IMR-90 (cell line): ENCODE results near the gene SKAP1. TPM values are rescaled to one million over a fixed set of nuclear protein-coding genes. Genes with fewer than 3 reads are reported as not detected.
A peak's percentile ranks its signal among the peaks of the same experiment; 100 is the strongest.
"Not testable (repeated sequence)": the region's sequence is repeated elsewhere in the genome, so short reads cannot be mapped to it uniquely, and the experiment has no call there.

Source experiments
- ATAC-seq: fragments of 200-7000 bp; cut with Tn5 transposase; 2 replicates; pipeline ENCODE4 v1.9.1; 2020; ENCODE audit warnings: low read depth, mild to moderate bottlenecking, moderate library complexity
- BruUV-seq: library from RNA; stranded (reverse); fragments of 400-500 nt; replicated peaks from 2 replicates; lab custom pipeline; 2021; lab: Mats Ljungman, UMichigan
- CTCF ChIA-PET: fragments of 300-600 bp; formaldehyde crosslinking; extraction: SDS; loops from one replicate; lab custom pipeline; 2021; ENCODE audit warnings: antibody characterized with exemption; lab: Yijun Ruan, JAX
- POLR2A ChIA-PET: fragments of 300-600 bp; sonication (Branson Sonifier 250); formaldehyde crosslinking; loops from one replicate; lab custom pipeline; 2022; ENCODE audit warnings: antibody characterized with exemption; ENCODE audit not compliant: unreplicated experiment; lab: Charles Lee
- DNase-seq: peaks from one replicate; pipeline ENCODE4 v3.0.0; 2013
- H2AFZ ChIP-seq: replicated peaks from 2 replicates; pipeline ENCODE3; 2013; ENCODE audit warnings: low read length, mild to moderate bottlenecking; ENCODE audit not compliant: poor library complexity
- H2AK5ac ChIP-seq: 2 replicates; pipeline ENCODE4 v1.6.1; 2013; ENCODE audit warnings: low read depth, low read length, inconsistent platforms
- H2AK9ac ChIP-seq: replicated peaks from 2 replicates; pipeline ENCODE3; 2013; ENCODE audit warnings: mild to moderate bottlenecking, low read depth, low read length, moderate library complexity; ENCODE audit not compliant: poor library complexity
- H2BK120ac ChIP-seq: 2 replicates; pipeline ENCODE4 v1.6.1; 2013; ENCODE audit warnings: low read depth, low read length, inconsistent platforms
- H2BK15ac ChIP-seq: 3 replicates; pipeline ENCODE4 v1.6.1; 2013; ENCODE audit warnings: low read depth, low read length, inconsistent platforms
- H2BK20ac ChIP-seq: 2 replicates; pipeline ENCODE4 v1.6.1; 2013; ENCODE audit warnings: low read depth, mild to moderate bottlenecking, inconsistent platforms, low read length, moderate library complexity
- H2BK5ac ChIP-seq: 2 replicates; pipeline ENCODE4 v1.6.1; 2013; ENCODE audit warnings: mild to moderate bottlenecking, low read depth, low read length, inconsistent platforms; ENCODE audit not compliant: poor library complexity, severe bottlenecking
- H3K14ac ChIP-seq: replicated peaks from 2 replicates; pipeline ENCODE4 v1.6.1; 2013; ENCODE audit warnings: low read depth, low read length, inconsistent platforms
- H3K18ac ChIP-seq: 2 replicates; pipeline ENCODE4 v1.6.1; 2013; ENCODE audit warnings: low read depth, low read length, control low read depth
- H3K23ac ChIP-seq: 2 replicates; pipeline ENCODE4 v1.6.1; 2013; ENCODE audit warnings: low read depth, low read length, inconsistent platforms
- H3K27ac ChIP-seq: 2 replicates; pipeline ENCODE4 v1.5.1; 2013; ENCODE audit warnings: mild to moderate bottlenecking, control low read depth, low read length; ENCODE audit not compliant: insufficient read depth
- H3K27me3 ChIP-seq: 2 replicates; pipeline ENCODE4 v1.6.1; 2013; ENCODE audit warnings: low read length; ENCODE audit not compliant: control insufficient read depth, insufficient read depth
- H3K36me3 ChIP-seq: 2 replicates; pipeline ENCODE4 v1.6.1; 2013; ENCODE audit warnings: low read length, mixed read lengths; ENCODE audit not compliant: control insufficient read depth, insufficient read depth
- H3K4ac ChIP-seq: 2 replicates; pipeline ENCODE4 v1.6.1; 2013; ENCODE audit warnings: low read depth, low read length, inconsistent platforms
- H3K4me1 ChIP-seq: 2 replicates; pipeline ENCODE4 v1.6.1; 2013; ENCODE audit warnings: low read length, mixed read lengths; ENCODE audit not compliant: control insufficient read depth, insufficient read depth
- H3K4me2 ChIP-seq: 2 replicates; pipeline ENCODE4 v1.6.1; 2013; ENCODE audit warnings: low read depth, mild to moderate bottlenecking, control low read depth, low read length, moderate library complexity
- H3K4me3 ChIP-seq: 2 replicates; pipeline ENCODE4 v1.5.1; 2013; ENCODE audit warnings: low read depth, mild to moderate bottlenecking, control low read depth, low read length, moderate library complexity; ENCODE audit not compliant: insufficient read depth
- H3K56ac ChIP-seq: 2 replicates; pipeline ENCODE4 v1.6.1; 2013; ENCODE audit warnings: low read length, inconsistent platforms; ENCODE audit not compliant: insufficient read depth; ENCODE audit errors: extremely low read depth
- H3K79me1 ChIP-seq, 2 experiments: 2 replicates each; pipeline ENCODE4 v1.6.1; 2013; ENCODE audit warnings: low read length in 2 of 2, inconsistent platforms in 1 of 2, low read depth in 1 of 2
- H3K9ac ChIP-seq: 2 replicates; pipeline ENCODE4 v1.6.1; 2013; ENCODE audit warnings: low read depth, low read length, control low read depth
- H3K9me1 ChIP-seq: 2 replicates; pipeline ENCODE4 v1.6.1; 2013; ENCODE audit warnings: low read length, inconsistent platforms; ENCODE audit not compliant: insufficient read depth
- H3K9me3 ChIP-seq: 2 replicates; pipeline ENCODE4 v1.6.1; 2013; ENCODE audit warnings: low read length; ENCODE audit not compliant: control insufficient read depth, insufficient read depth
- H4K20me1 ChIP-seq: 2 replicates; pipeline ENCODE4 v1.6.1; 2013; ENCODE audit warnings: low read length, inconsistent platforms; ENCODE audit not compliant: insufficient read depth
- H4K5ac ChIP-seq: 2 replicates; pipeline ENCODE4 v1.6.1; 2013; ENCODE audit warnings: mild to moderate bottlenecking, low read depth, low read length, control low read depth
- H4K8ac ChIP-seq, 2 experiments: 2 replicates each; pipeline ENCODE4 v1.6.1; 2013; ENCODE audit warnings: low read depth in 2 of 2, low read length in 2 of 2, control low read depth in 1 of 2, inconsistent platforms in 1 of 2
- H4K91ac ChIP-seq: 2 replicates; pipeline ENCODE4 v1.6.1; 2013; ENCODE audit warnings: low read depth, low read length, inconsistent platforms; ENCODE audit not compliant: insufficient read depth
- BHLHE40 ChIP-seq: fragments of 150-350 bp; IDR thresholded peaks from 2 replicates; pipeline ENCODE4 v1.6.1; 2016; ENCODE audit warnings: mild to moderate bottlenecking, low read depth, low read length
- WGBS, 2 experiments: methylation state at CpG; one replicate each; pipeline versions ENCODE4 v1.1.5 to v1.1.7; 2013; ENCODE audit warnings: missing lambda C conversion rate in 2 of 2; ENCODE audit not compliant: insufficient read length in 1 of 2; ENCODE audit errors: extremely low coverage in 2 of 2; 5-methylcytosine and 5-hydroxymethylcytosine counted together
- dilution Hi-C: fragments of 300-500 bp; cut with HindIII; formaldehyde crosslinking; loops from one replicate; pipeline ENCODE4 v1.14.3; 2018; ENCODE audit warnings: low sequenced_read_pairs; ENCODE audit not compliant: unreplicated experiment
- in situ Hi-C: fragments of 300-500 bp; cut with MboI; formaldehyde crosslinking; loops from 3 replicates; pipeline ENCODE4 v1.14.3; 2019; ENCODE audit warnings: low sequenced_read_pairs, inconsistent platforms, mixed read lengths
- intact Hi-C: fragments of 100-400 bp; cut with micrococcal nuclease; formaldehyde crosslinking; loops from 2 replicates; pipeline ENCODE4 v1.10.0; 2022
- polyA plus RNA-seq, 3 experiments: library from polyadenylated mRNA; depleted of rRNA; stranded (reverse); fragments of >200 nt; gene quantifications; 2 replicates each; pipeline ENCODE4 v1.2.3, GENCODE V29; 2012; ENCODE audit warnings: low replicate concordance in 1 of 3
- total RNA-seq: library from RNA; depleted of rRNA; stranded (reverse); fragments of >200 nt; gene quantifications from 2 replicates; pipeline ENCODE4 v1.2.3, GENCODE V29; 2012
- TF ChIP-seq, protein P1 (sequence below): conservative IDR thresholded peaks from 2 replicates; pipeline ENCODE4 v1.5.1; 2012; ENCODE audit warnings: mild to moderate bottlenecking, low read depth, low read length, improper control_type of control experiment

Gene SKAP1
- total and polyA plus RNA-seq, 2 of the 4 experiments (the other 2 are of a cell fraction), result not detected

DNA sequence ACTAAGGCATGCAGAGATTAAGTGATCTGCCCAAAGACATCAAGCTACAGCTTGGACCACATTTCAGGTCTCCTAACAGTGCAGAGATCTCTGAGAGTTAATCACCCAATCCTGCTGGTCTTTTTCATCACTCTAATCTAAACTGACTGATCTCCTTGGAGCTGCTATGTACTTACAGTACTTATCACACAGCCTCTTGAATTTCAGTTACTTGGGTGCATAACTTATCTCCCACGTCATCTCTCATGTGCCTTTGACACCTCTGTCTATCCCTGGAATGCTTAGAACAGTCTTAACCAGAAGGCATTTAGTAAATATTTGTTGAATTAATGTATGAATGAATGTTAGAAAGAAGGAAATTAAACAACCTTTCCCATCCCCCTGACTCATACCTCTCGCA, 183.4 kb downstream of the SKAP1 start:
- no peak; the same call in 1 of the 2 replicates for ATAC-seq
- Histone ChIP-seq H2BK20ac (no peak overlapping the region), H2AK9ac (no peak overlapping the region), H3K27ac (no peak overlapping the region), H3K23ac (no peak overlapping the region), H3K27me3 (peaks cover 14% of the 10 kb centered on the region), H4K5ac (no peak overlapping the region), H3K9me1 (peaks cover 2% of the 10 kb centered on the region; the same call in 1 of the 2 replicates), H3K79me1 (no peaks in the 10 kb centered on the region), H2BK120ac (no peak overlapping the region), H3K4me3 (no peak overlapping the region), H2BK5ac (no peak overlapping the region), H3K18ac (no peak overlapping the region), H3K4ac (no peak overlapping the region), H3K9me3 (no peaks in the 10 kb centered on the region), H2AK5ac (no peak overlapping the region), H3K9ac (no peak overlapping the region), H4K91ac (no peak overlapping the region), H3K56ac (no peak overlapping the region), H4K8ac (no peak overlapping the region), H3K14ac (no peak overlapping the region), H2AFZ (no peak overlapping the region), H3K4me2 (no peak overlapping the region), H4K20me1 (no peaks in the 10 kb centered on the region), H2BK15ac (no peak overlapping the region), H3K36me3 (no peaks in the 10 kb centered on the region), H3K4me1 (peaks cover 4% of the 10 kb centered on the region; the same call in 1 of the 2 replicates)
- intact Hi-C loops, result no loop called here
- POLR2A ChIA-PET, result no interaction called here
- dilution Hi-C loops, result no loop called here
- CTCF ChIA-PET, result no interaction called here
- DNase-seq, result peak; percentile 34
- WGBS, 2 experiments, result no CpG with 5 or more reads among the region's 2 CpGs
- TF ChIP-seq, protein P1, sequence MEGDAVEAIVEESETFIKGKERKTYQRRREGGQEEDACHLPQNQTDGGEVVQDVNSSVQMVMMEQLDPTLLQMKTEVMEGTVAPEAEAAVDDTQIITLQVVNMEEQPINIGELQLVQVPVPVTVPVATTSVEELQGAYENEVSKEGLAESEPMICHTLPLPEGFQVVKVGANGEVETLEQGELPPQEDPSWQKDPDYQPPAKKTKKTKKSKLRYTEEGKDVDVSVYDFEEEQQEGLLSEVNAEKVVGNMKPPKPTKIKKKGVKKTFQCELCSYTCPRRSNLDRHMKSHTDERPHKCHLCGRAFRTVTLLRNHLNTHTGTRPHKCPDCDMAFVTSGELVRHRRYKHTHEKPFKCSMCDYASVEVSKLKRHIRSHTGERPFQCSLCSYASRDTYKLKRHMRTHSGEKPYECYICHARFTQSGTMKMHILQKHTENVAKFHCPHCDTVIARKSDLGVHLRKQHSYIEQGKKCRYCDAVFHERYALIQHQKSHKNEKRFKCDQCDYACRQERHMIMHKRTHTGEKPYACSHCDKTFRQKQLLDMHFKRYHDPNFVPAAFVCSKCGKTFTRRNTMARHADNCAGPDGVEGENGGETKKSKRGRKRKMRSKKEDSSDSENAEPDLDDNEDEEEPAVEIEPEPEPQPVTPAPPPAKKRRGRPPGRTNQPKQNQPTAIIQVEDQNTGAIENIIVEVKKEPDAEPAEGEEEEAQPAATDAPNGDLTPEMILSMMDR, result no peak
- TF ChIP-seq BHLHE40, result peak; percentile 87; the same call in 1 of the 2 replicates
- BruUV-seq, result no TSS peak
- in situ Hi-C loops, result no loop called here

- H3K27ac ChIP-seq, H3K36me3 ChIP-seq, in situ Hi-C loops, DNase-seq, intact Hi-C loops, H3K4me3 ChIP-seq, H3K18ac ChIP-seq, dilution Hi-C loops, H3K79me1 ChIP-seq, BruUV-seq, ATAC-seq, H3K9me3 ChIP-seq, H3K14ac ChIP-seq, H3K4me2 ChIP-seq, H3K23ac ChIP-seq, H3K9me1 ChIP-seq, H2AK9ac ChIP-seq, H2BK5ac ChIP-seq, H3K9ac ChIP-seq, H2BK15ac ChIP-seq, H2AFZ ChIP-seq, H2BK20ac ChIP-seq, H4K5ac ChIP-seq, H3K56ac ChIP-seq, H4K20me1 ChIP-seq, H2AK5ac ChIP-seq, H4K8ac ChIP-seq, H2BK120ac ChIP-seq, H4K91ac ChIP-seq, H3K4me1 ChIP-seq, H3K4ac ChIP-seq: not testable (repeated sequence)
- peaks cover 10% of the 10 kb centered on the region for H3K27me3 ChIP-seq
- ChIA-PET CTCF (interaction anchor here (0.6 kb wide), 1 partner anchor 728 kb away, joined by 3 read pairs; no protein-coding TSS in a partner anchor), POLR2A (interaction anchor here (0.6 kb wide), 1 partner anchor 19 kb away, joined by 3 read pairs; no protein-coding TSS in a partner anchor)
- WGBS, 2 experiments, result no CpG with 5 or more reads among the region's 5 CpGs
Observed at GRCh38 chr17:48245465-48246033, 184.5 kb downstream of the SKAP1 start.
